Cardiac ventricle fibroblast (primary cell): ENCODE measurements around the gene SHISA8. TPM values are rescaled to one million over a fixed set of nuclear protein-coding genes. Genes with fewer than 3 reads are reported as not detected.

ENCODE experiments used
- total RNA-seq: library from RNA; depleted of rRNA; stranded (reverse); fragments of >200 nt; gene quantifications from 2 replicates; pipeline ENCODE4 v1.2.3, GENCODE V29; 2015

The SHISA8 gene
- total RNA-seq = not detected in 2 replicates

GRCh38 chr22:41915035-41915785 lies at the start of gene SHISA8:
Gene SHISA8 (minus strand): TSS chr22:41915074. CDS start chr22:41914667, 407 bp downstream.

GRCh38 chr22:41951898-41952474 lies 37.1 kb upstream of the SHISA8 start, which contains the start of gene SMIM45:
Gene SMIM45 (plus strand): TSS chr22:41952150.

GRCh38 chr22:41946629-41947423 lies 32.0 kb upstream of the SHISA8 start, which contains the start of gene CENPM:
Gene CENPM (minus strand): TSS chr22:41947152. CDS start chr22:41947076, 76 bp downstream.

Other genes starting within 250 kb of the SHISA8 start
- gene SNU13, start 226.2 kb downstream of the SHISA8 start, total RNA-seq = 110 and 118 TPM in 2 replicates
- not detected in 2 replicates for gene MEI1, start 215.6 kb downstream of the SHISA8 start, total RNA-seq
- 1.2 and 3.8 TPM in 2 replicates for gene CCDC134, start 114.4 kb downstream of the SHISA8 start, total RNA-seq
- 47.9 and 49.5 TPM in 2 replicates for gene SREBF2, start 82.0 kb downstream of the SHISA8 start, total RNA-seq
- gene TNFRSF13C, start 11.7 kb upstream of the SHISA8 start, total RNA-seq = 0.05 TPM in 1 of 2 replicates, not detected in the other
- 0.39 and 2.1 TPM in 2 replicates for gene CENPM, start 32.1 kb upstream of the SHISA8 start, total RNA-seq
- gene SEPTIN3, start 54.4 kb upstream of the SHISA8 start, total RNA-seq = 0.10 TPM in 1 of 2 replicates, not detected in the other
- gene WBP2NL, start 83.7 kb upstream of the SHISA8 start, total RNA-seq = 0.19 and 0.39 TPM in 2 replicates
- gene NAGA, start 155.7 kb upstream of the SHISA8 start, total RNA-seq = 21.8 and 23.2 TPM in 2 replicates
- 28.5 and 28.6 TPM in 2 replicates for gene PHETA2, start 159.2 kb upstream of the SHISA8 start, total RNA-seq
- gene SMDT1, start 164.6 kb upstream of the SHISA8 start, total RNA-seq = 1.7 and 8.0 TPM in 2 replicates
- gene NDUFA6, start 175.7 kb upstream of the SHISA8 start, total RNA-seq = 54.1 and 66.8 TPM in 2 replicates
- gene CYP2D6, start 215.7 kb upstream of the SHISA8 start, total RNA-seq = 0.15 TPM in 1 of 2 replicates, not detected in the other